ENCODE results near the gene TAF6L. TPM values are rescaled to one million over a fixed set of nuclear protein-coding genes. Genes with fewer than 3 reads are reported as not detected.
A peak's percentile ranks its signal among the peaks of the same experiment; 100 is the strongest.

Gene TAF6L
- 10 to 100 TPM; 13.5 to 28.5 (median 16.7) TPM for polyA plus RNA-seq
- long read RNA-seq, donor 1, partial matches to known transcripts, result 56 of 67 reads
- long read RNA-seq, donor 1, other reads (novel, unspliced or antisense), result 7 of 67 reads
- long read RNA-seq, donor 2, partial matches to known transcripts, result 0 of 1 reads
- long read RNA-seq, donor 2, other reads (novel, unspliced or antisense), result 0 of 1 reads
- long read RNA-seq, donor 3, partial matches to known transcripts, result 0 of 27 reads
- long read RNA-seq, donor 3, other reads (novel, unspliced or antisense), result 27 of 27 reads
- long read RNA-seq, donor 4, partial matches to known transcripts, result 0 of 1 reads
- long read RNA-seq, donor 4, other reads (novel, unspliced or antisense), result 0 of 1 reads
- long read RNA-seq, donor 5, partial matches to known transcripts, result 5 of 7 reads
- long read RNA-seq, donor 5, other reads (novel, unspliced or antisense), result 0 of 7 reads
- long read RNA-seq, donor 6, partial matches to known transcripts, result 6 of 7 reads
- long read RNA-seq, donor 6, other reads (novel, unspliced or antisense), result 0 of 7 reads
- long read RNA-seq, donor 7, result 0 reads
- long read RNA-seq, donor 8, result 0 reads
- long read RNA-seq, donor 9, result 0 reads
- long read RNA-seq, donor 10, partial matches to known transcripts, result 42 of 127 reads
- long read RNA-seq, donor 10, other reads (novel, unspliced or antisense), result 81 of 127 reads

GRCh38 chr11:62771144-62772021 is at the start of gene TAF6L:
Gene TAF6L (plus strand): TSS chr11:62771396. CDS start chr11:62775784, 4,388 bp downstream.
- DNase-seq, result peak; percentile 98 to 99
- no peaks in the 10 kb centered on the region for H3K27me3 ChIP-seq (ENCODE audit: control insufficient read depth in 3 of 3, insufficient read depth in 3 of 3, low read length in 3 of 3)
- H3K36me3 ChIP-seq (ENCODE audit: control insufficient read depth in 3 of 3, insufficient read depth in 2 of 3, low read depth in 1 of 3, low read length in 3 of 3), result peaks cover 7 to 23% (median 9%) of the 10 kb centered on the region in 3 donors
- H3K27ac ChIP-seq (ENCODE audit: low read depth in 1 of 3, low read length in 2 of 3), result peak within 1 kb of the TSS; percentile 83 to 96 (median 95)
- H3K4me1 ChIP-seq (ENCODE audit: control insufficient read depth in 3 of 3, insufficient read depth in 2 of 3, low read depth in 1 of 3, low read length in 2 of 3), result peaks cover 0 to 16% (median 3%) of the 10 kb centered on the region in 3 donors
- FAIRE-seq, result no peak
- 2 to 3% (median 2%) methylated on average over 49 to 60 of the region's 60 CpGs for WGBS, 3 donors
- no peaks in the 10 kb centered on the region for H3K9me3 ChIP-seq (ENCODE audit: control insufficient read depth in 2 of 2, insufficient read depth in 1 of 2, low read depth in 1 of 2, low read length in 1 of 2)
- peak within 1 kb of the TSS; percentile 58 to 68 (median 63) for H3K4me3 ChIP-seq (ENCODE audit: low read depth in 1 of 3, low read length in 3 of 3)

DNA sequence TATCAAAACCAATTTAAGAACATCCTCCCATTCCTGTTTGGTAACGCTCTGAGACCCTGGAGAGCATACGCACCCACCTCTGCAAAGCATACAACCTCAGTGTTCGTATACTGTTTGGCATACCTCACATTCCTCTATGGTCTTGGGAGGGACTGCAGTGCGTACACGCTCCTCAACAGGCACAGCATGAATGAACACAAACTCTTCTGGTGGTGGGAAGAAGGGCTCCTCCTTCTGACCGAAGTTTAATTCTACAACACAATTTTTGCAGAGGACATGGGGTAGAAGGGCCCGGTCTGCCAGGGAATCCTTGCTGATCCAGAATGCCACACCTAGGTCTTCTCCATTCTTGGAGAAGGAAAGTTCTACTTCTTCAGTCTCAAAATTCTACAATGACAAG is 49.2 kb upstream of the TAF6L start:
- no peak overlapping the region for H3K27ac ChIP-seq (ENCODE audit: low read depth in 1 of 3, low read length in 2 of 3)
- no peak for FAIRE-seq
- H3K36me3 ChIP-seq (ENCODE audit: control insufficient read depth in 3 of 3, insufficient read depth in 2 of 3, low read depth in 1 of 3, low read length in 3 of 3), result peaks cover 19 to 61% (median 35%) of the 10 kb centered on the region in 3 donors
- no peak for DNase-seq
- peaks cover 0 to 8% (median under 1%) of the 10 kb centered on the region in 3 donors for H3K4me1 ChIP-seq (ENCODE audit: control insufficient read depth in 3 of 3, insufficient read depth in 2 of 3, low read depth in 1 of 3, low read length in 2 of 3)
- WGBS, 3 donors, result 70 to 84% (median 81%) methylated on average over 7 of the region's 7 CpGs
- H3K9me3 ChIP-seq (ENCODE audit: control insufficient read depth in 2 of 2, insufficient read depth in 1 of 2, low read depth in 1 of 2, low read length in 1 of 2), result no peaks in the 10 kb centered on the region
- no peaks in the 10 kb centered on the region for H3K27me3 ChIP-seq (ENCODE audit: control insufficient read depth in 3 of 3, insufficient read depth in 3 of 3, low read length in 3 of 3)
- no peak overlapping the region for H3K4me3 ChIP-seq (ENCODE audit: low read depth in 1 of 3, low read length in 3 of 3)

DNA sequence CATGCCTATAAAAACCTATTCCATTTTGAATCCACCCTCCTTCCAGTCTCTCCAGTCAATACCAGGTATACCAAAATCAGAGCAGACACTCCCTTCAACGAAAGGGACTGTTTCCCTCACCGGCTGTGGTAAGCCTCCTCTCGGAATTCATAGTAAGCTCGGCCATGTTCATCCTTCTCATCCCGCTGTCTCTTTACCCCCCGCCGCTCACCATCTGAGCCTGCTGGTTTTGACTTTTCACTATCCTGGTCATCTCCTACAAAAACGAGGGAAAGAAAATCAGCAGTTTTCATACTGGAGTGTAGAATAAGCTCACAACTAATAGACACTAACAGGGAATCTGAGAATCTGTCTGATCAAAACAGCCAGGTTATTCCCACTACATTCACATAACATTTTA is 47.0 kb upstream of the TAF6L start:
- Histone ChIP-seq H3K9me3 (ENCODE audit: control insufficient read depth in 2 of 2, insufficient read depth in 1 of 2, low read depth in 1 of 2, low read length in 1 of 2) (no peaks in the 10 kb centered on the region), H3K4me1 (ENCODE audit: control insufficient read depth in 3 of 3, insufficient read depth in 2 of 3, low read depth in 1 of 3, low read length in 2 of 3) (peaks cover 0 to 8% (median 0%) of the 10 kb centered on the region in 3 donors), H3K36me3 (ENCODE audit: control insufficient read depth in 3 of 3, insufficient read depth in 2 of 3, low read depth in 1 of 3, low read length in 3 of 3) (peaks cover 17 to 44% (median 30%) of the 10 kb centered on the region in 3 donors), H3K27ac (ENCODE audit: low read depth in 1 of 3, low read length in 2 of 3) (no peak overlapping the region), H3K27me3 (ENCODE audit: control insufficient read depth in 3 of 3, insufficient read depth in 3 of 3, low read length in 3 of 3) (no peaks in the 10 kb centered on the region), H3K4me3 (ENCODE audit: low read depth in 1 of 3, low read length in 3 of 3) (peak overlapping the region in 2 of 3 donors; percentile 36 to 82)
- 11 to 42% (median 32%) methylated on average over 8 of the region's 8 CpGs for whole genome bisulfite sequencing, 3 donors
- FAIRE-seq (no peak), DNase-seq (no peak)

- Histone ChIP-seq H3K4me1 (ENCODE audit: control insufficient read depth in 3 of 3, insufficient read depth in 2 of 3, low read depth in 1 of 3, low read length in 2 of 3) (peaks cover 2 to 10% (median 2%) of the 10 kb centered on the region in 3 donors), H3K9me3 (ENCODE audit: control insufficient read depth in 2 of 2, insufficient read depth in 1 of 2, low read depth in 1 of 2, low read length in 1 of 2) (no peaks in the 10 kb centered on the region), H3K27ac (ENCODE audit: low read depth in 1 of 3, low read length in 2 of 3) (peak overlapping the region; percentile 45 to 95 (median 90)), H3K27me3 (ENCODE audit: control insufficient read depth in 3 of 3, insufficient read depth in 3 of 3, low read length in 3 of 3) (no peaks in the 10 kb centered on the region), H3K4me3 (ENCODE audit: low read depth in 1 of 3, low read length in 3 of 3) (peak overlapping the region; percentile 81 to 83 (median 82)), H3K36me3 (ENCODE audit: control insufficient read depth in 3 of 3, insufficient read depth in 2 of 3, low read depth in 1 of 3, low read length in 3 of 3) (peaks cover 11 to 31% (median 23%) of the 10 kb centered on the region in 3 donors)
- 0 to 1% (median 0%) methylated on average over 7 of the region's 7 CpGs for WGBS, 3 donors
- FAIRE-seq (no peak), DNase-seq (peak; percentile 50 to 73)
Observed at GRCh38 chr11:62725646-62726045, 45.5 kb upstream of the TAF6L start.

GRCh38 chr11:62726156-62726914 is 44.9 kb upstream of the TAF6L start:
- DNase-seq (peak in 1 of 2 donors; percentile 28), FAIRE-seq (no peak)
- no peaks in the 10 kb centered on the region for H3K27me3 ChIP-seq (ENCODE audit: control insufficient read depth in 3 of 3, insufficient read depth in 3 of 3, low read length in 3 of 3)
- peak overlapping the region; percentile 90 to 95 (median 95) for H3K27ac ChIP-seq (ENCODE audit: low read depth in 1 of 3, low read length in 2 of 3)
- no peaks in the 10 kb centered on the region for H3K9me3 ChIP-seq (ENCODE audit: control insufficient read depth in 2 of 2, insufficient read depth in 1 of 2, low read depth in 1 of 2, low read length in 1 of 2)
- peak overlapping the region; percentile 81 to 83 (median 82) for H3K4me3 ChIP-seq (ENCODE audit: low read depth in 1 of 3, low read length in 3 of 3)
- WGBS, 3 donors, result 0 to 1% (median 0%) methylated on average over 46 to 51 of the region's 51 CpGs
- H3K36me3 ChIP-seq (ENCODE audit: control insufficient read depth in 3 of 3, insufficient read depth in 2 of 3, low read depth in 1 of 3, low read length in 3 of 3), result peaks cover 14 to 32% (median 18%) of the 10 kb centered on the region in 3 donors
- H3K4me1 ChIP-seq (ENCODE audit: control insufficient read depth in 3 of 3, insufficient read depth in 2 of 3, low read depth in 1 of 3, low read length in 2 of 3), result peaks cover 2 to 10% (median 2%) of the 10 kb centered on the region in 3 donors

DNA sequence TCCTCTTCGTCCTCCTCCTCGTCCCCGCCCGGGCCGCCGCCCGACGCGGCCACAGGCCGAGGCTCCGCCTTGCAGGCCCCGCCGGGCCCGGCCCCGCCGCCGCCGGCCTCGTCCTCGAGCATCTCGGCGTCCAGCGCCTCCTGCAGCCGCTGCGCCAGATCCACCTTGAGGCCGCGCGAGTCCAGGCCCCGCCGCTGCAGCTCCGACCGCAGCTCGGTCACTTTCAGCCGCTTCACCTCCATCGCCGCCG is 44.4 kb upstream of the TAF6L start:
- FAIRE-seq (no peak), DNase-seq (no peak)
- H3K27me3 ChIP-seq (ENCODE audit: control insufficient read depth in 3 of 3, insufficient read depth in 3 of 3, low read length in 3 of 3), result no peaks in the 10 kb centered on the region
- H3K9me3 ChIP-seq (ENCODE audit: control insufficient read depth in 2 of 2, insufficient read depth in 1 of 2, low read depth in 1 of 2, low read length in 1 of 2), result no peaks in the 10 kb centered on the region
- peaks cover 11 to 32% (median 18%) of the 10 kb centered on the region in 3 donors for H3K36me3 ChIP-seq (ENCODE audit: control insufficient read depth in 3 of 3, insufficient read depth in 2 of 3, low read depth in 1 of 3, low read length in 3 of 3)
- WGBS, 3 donors, result 1% methylated on average over 15 to 37 of the region's 37 CpGs; no CpG with 5 or more reads in 1 of the 3 donors
- peak overlapping the region; percentile 90 to 95 (median 95) for H3K27ac ChIP-seq (ENCODE audit: low read depth in 1 of 3, low read length in 2 of 3)
- peaks cover 2 to 10% (median 2%) of the 10 kb centered on the region in 3 donors for H3K4me1 ChIP-seq (ENCODE audit: control insufficient read depth in 3 of 3, insufficient read depth in 2 of 3, low read depth in 1 of 3, low read length in 2 of 3)
- H3K4me3 ChIP-seq (ENCODE audit: low read depth in 1 of 3, low read length in 3 of 3), result peak overlapping the region; percentile 81 to 83 (median 82)

DNA sequence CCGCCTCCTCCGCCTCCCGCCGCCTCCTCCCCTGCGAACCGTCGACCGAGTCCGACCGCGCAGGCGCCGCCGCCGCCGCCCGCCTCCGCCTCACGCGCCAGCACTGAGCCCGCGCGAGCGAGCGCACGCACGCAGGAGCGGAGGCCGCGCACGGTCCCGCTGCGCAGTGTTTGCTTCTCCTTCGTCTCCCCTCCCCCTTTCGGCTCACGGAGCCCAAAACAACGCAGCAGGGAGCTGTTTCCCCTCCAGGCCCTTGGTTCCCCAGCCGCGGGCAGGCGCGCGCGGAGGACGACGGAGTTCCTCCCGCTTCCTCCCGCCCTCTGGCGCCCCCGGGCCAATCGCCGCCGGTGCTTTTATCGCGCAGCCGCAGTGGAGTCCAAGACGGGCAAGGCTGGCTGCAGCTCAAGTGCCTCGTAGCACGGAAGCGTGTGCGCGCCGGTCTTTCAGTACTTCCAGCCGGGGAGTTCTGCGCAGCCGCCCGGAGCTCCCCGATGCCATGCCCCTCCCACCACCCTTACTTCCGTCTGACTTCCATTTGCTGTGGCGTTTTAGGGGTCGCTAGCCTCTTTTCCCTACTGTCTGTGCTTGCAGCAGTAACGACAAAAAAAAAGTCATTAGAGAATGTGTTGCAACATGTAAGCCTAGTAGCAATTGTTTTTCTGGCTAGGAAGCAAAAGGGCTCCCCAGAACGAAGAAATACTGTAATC is 43.9 kb upstream of the TAF6L start, which contains the start of gene HNRNPUL2:
TSS of gene HNRNPUL2 (minus strand) at position 293 of the 707 bp plus-strand sequence. CDS start 301 bp downstream, outside the sequence.
- Histone ChIP-seq H3K4me1 (ENCODE audit: control insufficient read depth in 3 of 3, insufficient read depth in 2 of 3, low read depth in 1 of 3, low read length in 2 of 3) (peaks cover 2 to 10% (median 2%) of the 10 kb centered on the region in 3 donors), H3K9me3 (ENCODE audit: control insufficient read depth in 2 of 2, insufficient read depth in 1 of 2, low read depth in 1 of 2, low read length in 1 of 2) (no peaks in the 10 kb centered on the region), H3K36me3 (ENCODE audit: control insufficient read depth in 3 of 3, insufficient read depth in 2 of 3, low read depth in 1 of 3, low read length in 3 of 3) (peaks cover 7 to 29% (median 13%) of the 10 kb centered on the region in 3 donors), H3K27me3 (ENCODE audit: control insufficient read depth in 3 of 3, insufficient read depth in 3 of 3, low read length in 3 of 3) (no peaks in the 10 kb centered on the region), H3K27ac (ENCODE audit: low read depth in 1 of 3, low read length in 2 of 3) (peak within 1 kb of the TSS; percentile 90 to 95 (median 95)), H3K4me3 (ENCODE audit: low read depth in 1 of 3, low read length in 3 of 3) (peak within 1 kb of the TSS; percentile 81 to 83 (median 82))
- peak; percentile 99 to 100 for DNase-seq
- WGBS, 3 donors, result 0 to 1% (median 1%) methylated on average over 61 to 72 of the region's 72 CpGs
- no peak for FAIRE-seq

Data from small intestine (tissue), 16 donors.